ENCODE data around the gene IMMP2L.

The IMMP2L gene

GRCh38 chr7:111018447-111018846, 543.8 kb downstream of the IMMP2L start:
- no peak for DNase-seq

- peak in 1 of 5 donors; percentile 46 for DNase-seq
These were observed 548.2 kb downstream of the IMMP2L start for GRCh38 chr7:111014079-111014478.

GRCh38 chr7:111012799-111013675, 549.3 kb downstream of the IMMP2L start:
- peak in 2 of 5 donors; percentile 15 to 93 for DNase-seq

GRCh38 chr7:111012149-111012548, 550.1 kb downstream of the IMMP2L start:
- DNase-seq = no peak

GRCh38 chr7:111011520-111011919, 550.8 kb downstream of the IMMP2L start:
- peak in 1 of 5 donors; percentile 77 for DNase-seq

GRCh38 chr7:111010798-111011197, 551.5 kb downstream of the IMMP2L start:
- DNase-seq = no peak

GRCh38 chr7:111009526-111010040, 552.7 kb downstream of the IMMP2L start:
- DNase-seq = no peak

GRCh38 chr7:111006691-111007090, 555.6 kb downstream of the IMMP2L start:
- DNase-seq = no peak

GRCh38 chr7:111006040-111006439, 556.3 kb downstream of the IMMP2L start:
- DNase-seq = no peak

- no peak for DNase-seq
These were observed 556.8 kb downstream of the IMMP2L start for GRCh38 chr7:111005445-111005844.

- DNase-seq = peak in 1 of 5 donors; percentile 6
These were observed 557.9 kb downstream of the IMMP2L start for GRCh38 chr7:111004310-111004901.

- no peak for DNase-seq
These were observed 558.4 kb downstream of the IMMP2L start for GRCh38 chr7:111003883-111004282.

GRCh38 chr7:110994028-110994967, 568.0 kb downstream of the IMMP2L start:
- peak in 1 of 5 donors; percentile 5 for DNase-seq

- DNase-seq = no peak
These were observed 573.3 kb downstream of the IMMP2L start for GRCh38 chr7:110988890-110989501.

GRCh38 chr7:110988348-110988747, 573.9 kb downstream of the IMMP2L start:
- DNase-seq = no peak

- no peak for DNase-seq
These were observed 575.1 kb downstream of the IMMP2L start for GRCh38 chr7:110987127-110987693.

GRCh38 chr7:110983822-110984456, 578.4 kb downstream of the IMMP2L start:
- DNase-seq = no peak

- peak in 1 of 5 donors; percentile 73 for DNase-seq
These were observed 585.1 kb downstream of the IMMP2L start for GRCh38 chr7:110977127-110977737.

- no peak for DNase-seq
These were observed 586.8 kb downstream of the IMMP2L start for GRCh38 chr7:110975486-110975885.

GRCh38 chr7:110974441-110974840, 587.9 kb downstream of the IMMP2L start:
- no peak for DNase-seq

Data from T-helper 1 cell (primary cell).